Measurements from ENCODE around the gene CAMTA1.

CAMTA1 gene

GRCh38 chr1:7253988-7254587, 468.8 kb downstream of the CAMTA1 start:
- no peak for TF ChIP-seq ZC3H10 (CRISPR knock-in tag; IDR thresholded peaks at IDR 0.05)
- TF ChIP-seq ZNF8 (CRISPR knock-in tag; IDR thresholded peaks at IDR 0.05): no peak
- TF ChIP-seq ZNF565 (CRISPR knock-in tag; conservative IDR thresholded peaks at IDR 0.05; ENCODE audit: low read depth): no peak
- TF ChIP-seq SNAI2 (CRISPR knock-in tag; IDR thresholded peaks at IDR 0.05): no peak
- TF ChIP-seq OSR1 (CRISPR knock-in tag; IDR thresholded peaks at IDR 0.05): no peak
- TF ChIP-seq GLIS3 (CRISPR knock-in tag; IDR thresholded peaks at IDR 0.05): no peak
- TF ChIP-seq, protein P1, sequence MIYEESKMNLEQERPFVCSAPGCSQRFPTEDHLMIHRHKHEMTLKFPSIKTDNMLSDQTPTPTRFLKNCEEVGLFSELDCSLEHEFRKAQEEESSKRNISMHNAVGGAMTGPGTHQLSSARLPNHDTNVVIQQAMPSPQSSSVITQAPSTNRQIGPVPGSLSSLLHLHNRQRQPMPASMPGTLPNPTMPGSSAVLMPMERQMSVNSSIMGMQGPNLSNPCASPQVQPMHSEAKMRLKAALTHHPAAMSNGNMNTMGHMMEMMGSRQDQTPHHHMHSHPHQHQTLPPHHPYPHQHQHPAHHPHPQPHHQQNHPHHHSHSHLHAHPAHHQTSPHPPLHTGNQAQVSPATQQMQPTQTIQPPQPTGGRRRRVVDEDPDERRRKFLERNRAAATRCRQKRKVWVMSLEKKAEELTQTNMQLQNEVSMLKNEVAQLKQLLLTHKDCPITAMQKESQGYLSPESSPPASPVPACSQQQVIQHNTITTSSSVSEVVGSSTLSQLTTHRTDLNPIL (CRISPR knock-in tag; IDR thresholded peaks at IDR 0.05; ENCODE audit: low read depth): no peak
- no peak for TF ChIP-seq BACH2 (CRISPR knock-in tag; IDR thresholded peaks at IDR 0.05; ENCODE audit: borderline replicate concordance)
- TF ChIP-seq TOX (CRISPR knock-in tag; IDR thresholded peaks at IDR 0.05; ENCODE audit: borderline replicate concordance): no peak
- no peak for TF ChIP-seq PPARA (CRISPR knock-in tag; IDR thresholded peaks at IDR 0.05; ENCODE audit: borderline replicate concordance)
- no peak for TF ChIP-seq ESRRG (CRISPR knock-in tag; IDR thresholded peaks at IDR 0.05)
- TF ChIP-seq ZNF70 (CRISPR knock-in tag; IDR thresholded peaks at IDR 0.05): no peak
- TF ChIP-seq ISL1 (CRISPR knock-in tag; IDR thresholded peaks at IDR 0.05): no peak
- no peak for TF ChIP-seq CSRNP3 (CRISPR knock-in tag; IDR thresholded peaks at IDR 0.05)
- no peak for TF ChIP-seq ZFP3 (CRISPR knock-in tag; IDR thresholded peaks at IDR 0.05)
- TF ChIP-seq POU6F1 (CRISPR knock-in tag; IDR thresholded peaks at IDR 0.05; ENCODE audit: borderline replicate concordance, low read depth): no peak
- TF ChIP-seq CSDC2 (CRISPR knock-in tag; IDR thresholded peaks at IDR 0.05): no peak
- TF ChIP-seq ZFP30 (CRISPR knock-in tag; IDR thresholded peaks at IDR 0.05): no peak
- no peak for TF ChIP-seq RARB (CRISPR knock-in tag; IDR thresholded peaks at IDR 0.05)
- TF ChIP-seq ARNTL (CRISPR knock-in tag; IDR thresholded peaks at IDR 0.05; ENCODE audit: borderline replicate concordance, low read depth): no peak
- ATAC-seq: no peak

- no peak; the same call in 2 of the 3 replicates for ATAC-seq
- TF ChIP-seq POU6F1 (CRISPR knock-in tag; IDR thresholded peaks at IDR 0.05; ENCODE audit: borderline replicate concordance, low read depth) (no peak), PPARA (CRISPR knock-in tag; IDR thresholded peaks at IDR 0.05; ENCODE audit: borderline replicate concordance) (no peak), ZFP30 (CRISPR knock-in tag; IDR thresholded peaks at IDR 0.05) (no peak), ZNF8 (CRISPR knock-in tag; IDR thresholded peaks at IDR 0.05) (no peak), RARB (CRISPR knock-in tag; IDR thresholded peaks at IDR 0.05) (no peak), OSR1 (CRISPR knock-in tag; IDR thresholded peaks at IDR 0.05) (no peak), SNAI2 (CRISPR knock-in tag; IDR thresholded peaks at IDR 0.05) (no peak), TCF4 (CRISPR knock-in tag; IDR thresholded peaks at IDR 0.05; ENCODE audit: borderline replicate concordance) (no peak), ZNF565 (CRISPR knock-in tag; conservative IDR thresholded peaks at IDR 0.05; ENCODE audit: low read depth) (no peak), CSRNP3 (CRISPR knock-in tag; IDR thresholded peaks at IDR 0.05) (no peak), TSHZ2 (CRISPR knock-in tag; IDR thresholded peaks at IDR 0.05) (no peak), BACH2 (CRISPR knock-in tag; IDR thresholded peaks at IDR 0.05; ENCODE audit: borderline replicate concordance) (no peak), CSDC2 (CRISPR knock-in tag; IDR thresholded peaks at IDR 0.05) (no peak)
Observed at GRCh38 chr1:7255303-7256058, 470.2 kb downstream of the CAMTA1 start.
